WERI-Rb-1 (cell line): Measurements from ENCODE around the gene CYB561D1.

ENCODE experiments used
- DNase-seq: peaks from one replicate; pipeline ENCODE4 v3.0.0-alpha.2; 2020
- H3K27ac ChIP-seq: fragments of 250-450 bp; sonication (Bioruptor Pico); 2 replicates; pipeline ENCODE4 v1.5.1; 2020; ENCODE audit warnings: mild to moderate bottlenecking, moderate library complexity
- H3K27me3 ChIP-seq: fragments of 250-450 bp; sonication (Bioruptor Pico); 2 replicates; pipeline ENCODE4 v1.5.1; 2021; ENCODE audit warnings: mild to moderate bottlenecking, low read depth, moderate library complexity; ENCODE audit not compliant: insufficient read depth, severe bottlenecking
- H3K36me3 ChIP-seq: fragments of 250-450 bp; sonication (Bioruptor Pico); 2 replicates; pipeline ENCODE4 v1.5.1; 2020; ENCODE audit warnings: mild to moderate bottlenecking, moderate library complexity
- H3K4me3 ChIP-seq: 2 replicates; pipeline ENCODE4 v1.5.1; 2011; ENCODE audit warnings: low read depth, mild to moderate bottlenecking, control low read depth, low read length
- H3K9me3 ChIP-seq: fragments of 250-450 bp; sonication (Bioruptor Pico); 2 replicates; pipeline ENCODE4 v1.5.1; 2021; ENCODE audit warnings: mild to moderate bottlenecking, moderate library complexity; ENCODE audit not compliant: severe bottlenecking
- CTCF ChIP-seq: IDR thresholded peaks from 2 replicates; pipeline ENCODE4 v1.5.1; 2011; ENCODE audit warnings: low read depth, mild to moderate bottlenecking, control low read depth, inconsistent platforms, low read length

CYB561D1 gene

DNA sequence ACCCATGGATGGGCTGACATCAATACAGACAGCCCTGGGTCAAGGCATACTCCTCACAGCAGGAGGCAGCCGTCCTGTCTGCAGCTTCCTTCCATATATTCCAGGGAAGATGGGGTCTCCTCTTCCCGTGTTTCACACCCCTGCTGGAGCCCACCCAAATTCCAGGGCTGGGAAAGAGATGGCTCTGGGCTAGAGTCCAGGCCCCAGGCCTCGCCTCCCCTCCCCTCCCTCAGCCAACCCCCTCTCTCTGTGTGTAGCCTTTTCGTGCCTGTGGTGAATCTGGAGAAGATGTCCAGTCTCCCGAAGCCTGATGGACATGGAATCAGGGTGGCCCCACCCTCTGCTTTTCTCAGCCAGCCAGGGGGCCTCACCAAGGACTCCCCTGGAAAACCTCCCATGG, 6.6 kb upstream of the CYB561D1 start:
- no peak overlapping the region for H3K27ac ChIP-seq
- TF ChIP-seq CTCF, result no peak
- H3K9me3 ChIP-seq, result no peaks in the 10 kb centered on the region
- no peak overlapping the region for H3K4me3 ChIP-seq
- DNase-seq, result no peak
- H3K27me3 ChIP-seq, result no peaks in the 10 kb centered on the region
- peaks cover 70% of the 10 kb centered on the region for H3K36me3 ChIP-seq

- Histone ChIP-seq H3K36me3 (peaks cover 71% of the 10 kb centered on the region), H3K27ac (no peak overlapping the region), H3K27me3 (no peaks in the 10 kb centered on the region), H3K4me3 (no peak overlapping the region), H3K9me3 (no peaks in the 10 kb centered on the region)
- DNase-seq, result no peak
- peak; percentile 25; the same call in 1 of the 2 replicates for TF ChIP-seq CTCF
Measured at GRCh38 chr1:109488201-109488600, 5.7 kb upstream of the CYB561D1 start.

- no peaks in the 10 kb centered on the region for H3K9me3 ChIP-seq
- no peak overlapping the region for H3K4me3 ChIP-seq
- H3K27me3 ChIP-seq, result no peaks in the 10 kb centered on the region
- peaks cover 71% of the 10 kb centered on the region for H3K36me3 ChIP-seq
- peak overlapping the region; percentile 18; the same call in 1 of the 2 replicates for H3K27ac ChIP-seq
- no peak for TF ChIP-seq CTCF
- no peak for DNase-seq
Measured at GRCh38 chr1:109488696-109489095, 5.2 kb upstream of the CYB561D1 start.

DNA sequence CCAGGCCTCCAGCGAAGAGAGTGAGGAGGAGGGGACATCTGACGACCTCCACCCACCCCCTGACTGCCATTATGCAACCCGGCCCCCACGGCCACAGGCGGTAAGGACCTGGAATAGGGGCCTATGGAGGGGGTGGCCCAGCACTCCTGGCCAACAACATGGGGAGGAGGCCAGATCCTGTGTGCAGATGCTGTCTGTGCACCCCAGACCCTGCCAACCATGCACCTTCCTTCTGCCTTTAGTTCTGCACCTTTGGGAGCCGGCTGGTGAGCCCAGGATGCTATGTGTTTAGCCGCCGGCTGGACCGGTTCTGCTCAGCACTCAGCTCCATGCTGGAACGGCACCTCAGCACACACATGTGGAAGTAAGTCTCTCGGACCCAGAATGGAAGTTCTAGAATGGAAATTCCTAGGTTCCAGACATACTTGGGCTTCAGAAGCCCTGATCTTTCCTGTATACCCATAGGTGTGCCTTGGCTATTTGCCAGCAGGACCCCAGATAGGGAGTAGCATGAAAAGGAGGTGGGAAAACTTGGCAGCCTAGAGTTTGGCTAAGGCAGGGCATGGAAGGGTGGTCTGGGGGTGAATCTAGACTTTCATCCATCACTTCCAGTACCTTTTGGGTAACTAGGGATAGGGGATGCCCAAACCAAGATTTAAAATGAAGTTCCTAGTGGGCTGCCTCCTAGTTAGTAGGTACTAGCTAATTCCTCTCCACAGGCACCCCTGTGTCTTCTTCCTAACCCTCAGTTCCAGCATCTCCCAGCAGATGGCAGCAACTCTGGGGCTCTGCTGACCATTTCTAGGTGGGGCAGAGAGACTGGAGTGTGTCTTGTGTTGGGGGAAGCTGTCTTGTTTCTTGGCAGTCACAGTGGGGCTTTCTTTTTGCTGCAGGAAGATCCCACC, 3.6 kb upstream of the CYB561D1 start:
- peaks cover 65% of the 10 kb centered on the region for H3K36me3 ChIP-seq
- DNase-seq, result peak; percentile 78

GRCh38 chr1:109490934-109491302, 3.0 kb upstream of the CYB561D1 start:
- no peaks in the 10 kb centered on the region for H3K9me3 ChIP-seq
- H3K36me3 ChIP-seq, result peaks cover 61% of the 10 kb centered on the region
- DNase-seq, result no peak
- no peak for TF ChIP-seq CTCF
- no peaks in the 10 kb centered on the region for H3K27me3 ChIP-seq
- no peak overlapping the region; the same call in 1 of the 2 replicates for H3K27ac ChIP-seq
- H3K4me3 ChIP-seq, result no peak overlapping the region

More for the DNA sequence above, 3.6 kb upstream of the CYB561D1 start:
- no peak overlapping the region for H3K4me3 ChIP-seq
- peak; percentile 86 for TF ChIP-seq CTCF
- H3K27ac ChIP-seq, result no peak overlapping the region; the same call in 1 of the 2 replicates
- H3K27me3 ChIP-seq, result no peaks in the 10 kb centered on the region
- no peaks in the 10 kb centered on the region for H3K9me3 ChIP-seq
